ENCODE results near the gene ADAM15.

ADAM15 gene

DNA sequence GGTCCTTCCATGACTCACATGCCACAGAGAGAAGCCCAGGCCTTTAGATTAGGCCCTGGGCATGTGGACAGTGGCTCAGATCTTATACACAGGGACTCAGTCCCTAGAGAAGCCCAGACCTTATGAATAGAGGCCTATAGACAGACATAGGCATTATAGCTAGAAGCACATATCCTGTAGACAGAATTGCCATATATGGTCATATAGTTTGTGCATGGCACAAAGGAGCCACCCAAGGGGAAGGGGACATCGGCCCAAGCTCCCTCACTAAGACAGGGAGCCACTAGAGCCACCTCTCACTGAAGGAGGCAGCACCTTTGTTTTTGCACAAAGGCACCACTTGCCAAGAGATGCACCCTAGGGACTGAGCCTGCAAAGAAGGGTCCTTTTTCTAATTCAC is 25.3 kb downstream of the ADAM15 start:
- no peak for DNase-seq

DNA sequence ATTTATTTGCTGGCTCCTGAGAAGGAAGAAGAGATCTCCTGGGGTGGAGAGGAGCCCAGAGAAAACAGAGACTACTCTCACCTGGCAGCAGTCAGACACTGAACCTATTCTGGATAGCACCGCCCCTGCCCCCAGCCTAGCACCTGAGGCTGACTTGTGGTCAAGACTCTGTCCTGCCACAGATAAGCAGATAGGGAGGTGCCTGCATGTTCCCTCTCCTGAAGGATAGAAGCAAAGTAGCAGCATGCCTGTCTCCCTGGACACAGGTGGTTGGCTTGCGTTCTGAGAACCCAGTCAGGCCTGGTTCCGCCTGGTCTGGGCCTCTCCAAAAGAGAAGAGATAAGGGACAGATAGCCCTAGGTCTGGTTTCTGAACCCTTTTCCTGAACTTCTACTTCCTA is 26.2 kb downstream of the ADAM15 start:
- no peak for DNase-seq

- DNase-seq = no peak
Observed at GRCh38 chr1:155077758-155078445, 26.8 kb downstream of the ADAM15 start.

GRCh38 chr1:155078469-155079209 is 27.5 kb downstream of the ADAM15 start, which contains the start of gene EFNA3:
TSS of gene EFNA3 (plus strand) at chr1:155078837. CDS start at chr1:155078942, 105 bp downstream.
- DNase-seq = no peak

- no peak for DNase-seq
Observed at GRCh38 chr1:155079210-155079486, 28.0 kb downstream of the ADAM15 start.

GRCh38 chr1:155079487-155080311 is 28.6 kb downstream of the ADAM15 start:
- no peak for DNase-seq

GRCh38 chr1:155080312-155081228 is 29.5 kb downstream of the ADAM15 start:
- no peak for DNase-seq

- no peak for DNase-seq
Observed at GRCh38 chr1:155081472-155082300, 30.6 kb downstream of the ADAM15 start.

- DNase-seq = no peak
Observed at GRCh38 chr1:155082301-155083051, 31.4 kb downstream of the ADAM15 start.

DNA sequence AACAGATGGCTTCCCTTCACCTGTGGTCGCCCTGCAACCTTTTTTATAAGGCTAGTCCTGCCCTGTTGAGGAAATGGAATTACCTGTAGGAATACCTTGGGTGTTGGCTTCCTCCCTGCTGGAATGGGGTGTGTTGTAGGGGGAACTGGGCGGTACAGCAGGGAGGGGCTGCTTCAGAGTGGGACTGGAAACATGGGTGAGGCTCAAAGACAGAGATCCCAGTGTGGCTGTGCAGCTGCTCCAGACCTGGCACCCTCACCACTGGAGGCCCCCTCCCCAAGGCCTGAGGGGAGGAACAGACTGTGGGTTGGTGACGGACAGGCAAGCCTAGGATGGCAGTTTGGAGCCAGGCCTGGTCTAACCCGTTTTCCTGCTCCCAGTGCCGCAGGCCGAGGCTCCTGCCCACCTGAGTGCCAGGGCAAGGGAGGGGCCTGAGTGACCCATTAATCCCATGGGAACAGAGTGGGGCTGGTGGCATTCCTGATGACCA is 32.0 kb downstream of the ADAM15 start:
- no peak for DNase-seq

DNA sequence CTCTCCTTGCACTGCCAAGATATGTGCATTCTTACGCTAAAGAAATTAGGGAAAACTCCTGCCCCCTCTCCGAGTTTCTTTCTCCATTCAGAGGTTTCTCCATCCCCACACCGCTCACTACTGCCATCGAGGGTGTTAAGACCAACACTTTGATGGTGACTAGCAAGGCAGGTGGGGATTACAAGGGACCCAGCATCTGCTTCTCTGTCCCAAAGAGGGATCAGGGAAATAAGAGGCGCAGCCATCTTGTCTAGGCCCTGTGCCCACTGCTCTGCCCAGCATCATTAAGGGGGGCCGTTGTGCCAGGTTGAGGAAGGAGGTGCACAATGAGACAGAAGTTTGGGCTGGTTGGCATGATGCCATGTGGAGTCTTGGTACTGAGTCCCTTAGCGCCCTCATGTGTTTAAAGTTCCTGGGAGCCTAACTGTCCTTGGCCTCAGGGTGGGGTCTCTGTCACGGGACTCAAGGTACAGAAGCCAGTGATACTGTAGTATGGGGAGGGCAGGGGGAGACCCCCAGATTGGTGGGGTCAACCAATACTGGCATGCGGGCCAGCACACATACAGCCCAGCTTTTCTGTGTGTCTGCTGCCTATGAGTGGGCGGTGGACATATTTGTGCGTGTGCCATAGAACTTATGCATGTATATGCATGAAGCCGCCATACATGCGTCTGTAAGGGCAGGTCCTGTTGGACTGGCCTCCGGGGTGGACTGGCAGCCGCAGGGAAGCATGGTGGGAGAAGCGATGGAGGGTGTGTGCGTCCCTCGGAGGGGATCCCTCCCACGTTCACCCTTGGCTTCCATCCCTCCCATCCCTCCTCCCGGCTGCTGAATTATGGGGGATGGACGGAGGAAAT is 33.0 kb downstream of the ADAM15 start:
- DNase-seq = no peak

GRCh38 chr1:155084722-155085503 is 33.8 kb downstream of the ADAM15 start:
- peak; percentile 89 for DNase-seq

DNA sequence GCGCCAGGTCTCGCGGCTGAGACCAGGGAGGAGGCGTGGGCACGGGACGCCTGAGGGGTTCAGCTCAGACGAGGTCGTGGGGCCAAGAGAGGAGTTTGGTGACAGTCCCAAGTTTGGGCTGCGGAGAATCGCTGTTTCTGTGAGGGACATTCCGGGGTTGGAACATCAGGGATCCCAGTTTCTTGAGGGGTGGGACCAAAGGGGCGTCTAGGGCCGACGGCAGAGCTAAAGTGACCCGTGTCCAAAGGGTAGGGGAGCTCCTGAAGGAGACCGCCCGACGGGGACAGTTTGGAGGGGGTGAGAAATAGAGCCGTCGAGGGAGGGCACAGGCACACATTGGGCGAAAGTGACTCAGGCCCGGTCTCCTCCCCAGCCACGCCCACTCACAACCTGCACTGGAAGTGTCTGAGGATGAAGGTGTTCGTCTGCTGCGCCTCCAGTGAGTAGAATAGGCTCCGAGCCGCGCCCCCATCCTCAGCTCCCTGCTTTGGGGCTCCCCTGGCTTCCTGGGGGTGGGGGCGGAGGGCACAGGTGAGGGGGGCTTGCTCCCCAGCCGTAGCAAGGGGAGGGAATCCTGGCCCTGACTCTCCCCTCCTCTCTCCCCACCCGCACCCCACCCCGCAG is 34.5 kb downstream of the ADAM15 start:
- no peak for DNase-seq

GRCh38 chr1:155086128-155086741 is 35.1 kb downstream of the ADAM15 start:
- DNase-seq = no peak

GRCh38 chr1:155086856-155087535 is 35.9 kb downstream of the ADAM15 start:
- DNase-seq = no peak

DNA sequence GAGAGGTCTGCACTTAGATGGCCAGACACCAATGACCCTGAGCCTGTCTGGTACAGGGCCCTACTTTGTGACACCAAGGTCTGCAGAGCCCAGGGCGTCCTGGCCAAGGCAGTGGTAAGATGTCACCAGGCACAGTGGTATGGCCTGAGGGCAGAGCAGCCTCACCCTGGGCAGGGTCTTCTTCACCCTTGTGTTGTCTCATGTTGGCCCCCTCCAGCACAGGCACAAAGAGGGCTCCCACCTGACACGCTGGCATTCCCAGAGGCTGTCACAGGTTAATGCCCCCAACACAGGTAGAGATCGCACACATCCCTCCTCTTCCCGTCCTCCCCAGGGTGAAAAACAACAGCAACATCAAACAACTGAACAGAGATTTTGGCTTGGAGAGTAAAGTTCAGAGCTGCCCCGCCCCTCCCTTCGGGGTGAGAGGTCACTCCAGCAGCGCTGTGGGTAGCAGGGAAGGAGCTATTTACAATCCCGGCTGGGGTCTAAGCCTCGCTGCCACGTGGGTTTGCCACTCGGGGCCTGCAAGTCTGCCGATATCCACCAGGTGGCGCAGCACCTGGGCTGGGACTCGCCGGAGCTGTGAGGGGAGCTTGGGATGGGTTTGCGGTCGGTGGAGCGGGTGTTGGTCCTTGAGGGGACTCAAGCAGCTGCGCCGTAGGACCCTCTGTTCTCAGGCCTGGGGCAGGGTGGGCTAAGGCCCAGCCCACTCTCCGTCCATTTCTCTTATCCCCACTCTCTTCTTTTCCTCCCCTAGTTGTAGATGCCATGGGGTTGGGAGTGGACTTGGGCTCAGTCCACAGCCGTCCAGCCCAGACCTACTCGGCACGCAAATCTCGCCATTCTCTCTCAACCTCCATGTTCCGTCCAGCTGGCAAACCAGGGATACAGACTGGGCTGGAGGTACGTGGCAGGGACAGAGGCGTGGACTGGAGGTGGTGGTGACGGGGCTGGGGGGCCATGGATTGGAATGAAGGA is 40.2 kb downstream of the ADAM15 start:
- no peak for DNase-seq

All from SIG-M5 (cell line).